GM12878 (cell line): Measurements from ENCODE around the gene LMAN1L. TPM values are rescaled to one million over a fixed set of nuclear protein-coding genes. Genes with fewer than 3 reads are reported as not detected.

Experiments
- CBX5 ChIP-seq: sonication (generic); IDR thresholded peaks from 2 replicates; pipeline ENCODE4 v1.6.1; 2016; ENCODE audit warnings: low read depth, moderate library complexity, mild to moderate bottlenecking, inconsistent platforms
- CREB1 ChIP-seq: IDR thresholded peaks from 2 replicates; pipeline ENCODE4 v1.6.1; 2012; ENCODE audit warnings: low read depth, mild to moderate bottlenecking, inconsistent platforms
- EZH2 ChIP-seq: IDR thresholded peaks from 2 replicates; pipeline ENCODE4 v1.6.1; 2012; ENCODE audit warnings: low read depth, mild to moderate bottlenecking, control low read depth, inconsistent platforms, low read length, borderline replicate concordance; ENCODE audit not compliant: control insufficient read depth
- FOXM1 ChIP-seq: IDR thresholded peaks from 2 replicates; pipeline ENCODE4 v1.6.1; 2012; ENCODE audit warnings: low read depth, mild to moderate bottlenecking, inconsistent platforms, low read length, moderate library complexity
- HDAC6 ChIP-seq: fragments of 200-600 bp; sonication (generic); IDR thresholded peaks from one replicate; pipeline ENCODE4 v1.8.0; 2017; ENCODE audit warnings: antibody characterized with exemption; ENCODE audit not compliant: unreplicated experiment
- IKZF2 ChIP-seq, 2 experiments: fragments of 450-650 bp; IDR thresholded peaks; 2 replicates each; pipeline ENCODE4 v1.6.1; 2017; ENCODE audit warnings: mild to moderate bottlenecking in 2 of 2, moderate library complexity in 2 of 2
- NFIC ChIP-seq: IDR thresholded peaks from 2 replicates; pipeline ENCODE4 v1.6.1; 2012; ENCODE audit warnings: low read depth, mild to moderate bottlenecking, inconsistent platforms, low read length, moderate library complexity
- PKNOX1 ChIP-seq: fragments of 450-650 bp; IDR thresholded peaks from 2 replicates; pipeline ENCODE4 v1.6.1; 2016; ENCODE audit warnings: mild to moderate bottlenecking
- PML ChIP-seq: IDR thresholded peaks from 2 replicates; pipeline ENCODE4 v1.6.1; 2012; ENCODE audit warnings: low read length, inconsistent platforms
- POLR2AphosphoS2 ChIP-seq: IDR thresholded peaks from 2 replicates; pipeline ENCODE4 v1.6.1; 2011; ENCODE audit warnings: low read depth, mild to moderate bottlenecking, low read length, improper control_type of control experiment, moderate library complexity
- POU2F2 ChIP-seq: IDR thresholded peaks from 3 replicates; pipeline ENCODE4 v1.6.1; 2011; ENCODE audit warnings: low read depth, mild to moderate bottlenecking, low read length, borderline replicate concordance
- RUNX3 ChIP-seq: IDR thresholded peaks from 2 replicates; pipeline ENCODE4 v1.6.1; 2012; ENCODE audit warnings: low read length, inconsistent platforms
- SREBF1 ChIP-seq: IDR thresholded peaks from 2 replicates; pipeline ENCODE4 v1.6.1; 2012; ENCODE audit warnings: mild to moderate bottlenecking, low read length
- TCF12 ChIP-seq: IDR thresholded peaks from 2 replicates; pipeline ENCODE4 v1.6.1; 2011; ENCODE audit warnings: low read depth, mild to moderate bottlenecking, low read length
- TCF7 ChIP-seq: IDR thresholded peaks from 2 replicates; pipeline ENCODE4 v1.6.1; 2014; ENCODE audit warnings: antibody characterized with exemption, borderline replicate concordance
- YY1 ChIP-seq: IDR thresholded peaks from 2 replicates; pipeline ENCODE4 v1.6.1; 2011; ENCODE audit warnings: low read depth, mild to moderate bottlenecking, low read length
- ZNF217 ChIP-seq: fragments of 450-650 bp; IDR thresholded peaks from 2 replicates; pipeline ENCODE4 v1.6.1; 2017; ENCODE audit warnings: antibody characterized with exemption, mild to moderate bottlenecking
- ZNF24 ChIP-seq: fragments of 450-650 bp; IDR thresholded peaks from 2 replicates; pipeline ENCODE4 v1.6.1; 2017; ENCODE audit warnings: antibody characterized with exemption, mild to moderate bottlenecking
- polyA plus RNA-seq, 11 experiments: library from polyadenylated mRNA; depleted of rRNA in 4 of 11; unstranded in 6 of 11; stranded (reverse) in 5 of 11; fragments of >200 nt; fragmentation: Nextera tagmentation in 4 of 11; fragmentation: Illumina TruSeq in 1 of 11; extraction: Ambion mirVana in 4 of 11; extraction: Trizol in 1 of 11; gene quantifications; 1 replicate in 1 of 11; 2 replicates in 10 of 11; pipeline versions ENCODE4 v1.2.1 to v1.2.3, GENCODE V29; 2011 to 2016; ENCODE audit warnings: inconsistent platforms in 2 of 11, missing spikeins in 2 of 11, low read depth in 1 of 11
- total RNA-seq, 4 experiments: library from RNA; depleted of rRNA in 3 of 4; stranded (reverse); fragments of >200 nt in 3 of 4; fragmentation: Illumina TruSeq in 1 of 4; extraction: Trizol in 1 of 4; gene quantifications; 2 replicates each; pipeline versions ENCODE4 v1.2.1 to v1.2.3, GENCODE V29; 2013 to 2021
- TF ChIP-seq, protein P1 (sequence below): fragments of 450-650 bp; conservative IDR thresholded peaks from 2 replicates; pipeline ENCODE4 v1.6.1; 2017; ENCODE audit warnings: mild to moderate bottlenecking, moderate library complexity
- TF ChIP-seq, protein P2 (sequence below): fragments of 450-650 bp; IDR thresholded peaks from 2 replicates; pipeline ENCODE4 v1.6.1; 2014; ENCODE audit warnings: mild to moderate bottlenecking
- TF ChIP-seq, protein P3 (sequence below): IDR thresholded peaks from 2 replicates; pipeline ENCODE4 v1.6.1; 2012; ENCODE audit warnings: low read length, inconsistent platforms

Gene LMAN1L
- total and polyA plus RNA-seq, 10 of the 15 experiments (the other 5 are each of a cell fraction or from before 2014, with no cell fraction given): not detected

GRCh38 chr15:74793135-74794028, 19.3 kb upstream of the LMAN1L start (continued):
- TF ChIP-seq PKNOX1 (0 out of 2 replicates have a peak, but pooled peaks have one; percentile 28), TCF12 (0 out of 2 replicates have a peak, but pooled peaks have one; percentile 28), ZNF24 (0 out of 2 replicates have a peak, but pooled peaks have one; percentile 1), POU2F2 (no peak), HDAC6 (no peak), FOXM1 (no peak), YY1 (0 out of 2 replicates have a peak, but pooled peaks have one; percentile 49), CBX5 (no peak), RUNX3 (no peak), EZH2 (no peak), ZNF217 (no peak), NFIC (no peak), POLR2AphosphoS2 (0 out of 2 replicates have a peak, but pooled peaks have one; percentile 24), IKZF2 (IDR thresholded peaks at IDR 0.05) (peak in 1 of 2 experiments; percentile 26; a peak in 1 of 4 replicates), TCF7 (no peak), CREB1 (no peak), PML (no peak), SREBF1 (no peak)
- TF ChIP-seq, protein P1, sequence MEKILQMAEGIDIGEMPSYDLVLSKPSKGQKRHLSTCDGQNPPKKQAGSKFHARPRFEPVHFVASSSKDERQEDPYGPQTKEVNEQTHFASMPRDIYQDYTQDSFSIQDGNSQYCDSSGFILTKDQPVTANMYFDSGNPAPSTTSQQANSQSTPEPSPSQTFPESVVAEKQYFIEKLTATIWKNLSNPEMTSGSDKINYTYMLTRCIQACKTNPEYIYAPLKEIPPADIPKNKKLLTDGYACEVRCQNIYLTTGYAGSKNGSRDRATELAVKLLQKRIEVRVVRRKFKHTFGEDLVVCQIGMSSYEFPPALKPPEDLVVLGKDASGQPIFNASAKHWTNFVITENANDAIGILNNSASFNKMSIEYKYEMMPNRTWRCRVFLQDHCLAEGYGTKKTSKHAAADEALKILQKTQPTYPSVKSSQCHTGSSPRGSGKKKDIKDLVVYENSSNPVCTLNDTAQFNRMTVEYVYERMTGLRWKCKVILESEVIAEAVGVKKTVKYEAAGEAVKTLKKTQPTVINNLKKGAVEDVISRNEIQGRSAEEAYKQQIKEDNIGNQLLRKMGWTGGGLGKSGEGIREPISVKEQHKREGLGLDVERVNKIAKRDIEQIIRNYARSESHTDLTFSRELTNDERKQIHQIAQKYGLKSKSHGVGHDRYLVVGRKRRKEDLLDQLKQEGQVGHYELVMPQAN: peak; percentile 43; the same call in 1 of the 2 replicates
- TF ChIP-seq, protein P2, sequence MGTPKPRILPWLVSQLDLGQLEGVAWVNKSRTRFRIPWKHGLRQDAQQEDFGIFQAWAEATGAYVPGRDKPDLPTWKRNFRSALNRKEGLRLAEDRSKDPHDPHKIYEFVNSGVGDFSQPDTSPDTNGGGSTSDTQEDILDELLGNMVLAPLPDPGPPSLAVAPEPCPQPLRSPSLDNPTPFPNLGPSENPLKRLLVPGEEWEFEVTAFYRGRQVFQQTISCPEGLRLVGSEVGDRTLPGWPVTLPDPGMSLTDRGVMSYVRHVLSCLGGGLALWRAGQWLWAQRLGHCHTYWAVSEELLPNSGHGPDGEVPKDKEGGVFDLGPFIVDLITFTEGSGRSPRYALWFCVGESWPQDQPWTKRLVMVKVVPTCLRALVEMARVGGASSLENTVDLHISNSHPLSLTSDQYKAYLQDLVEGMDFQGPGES: no peak
- TF ChIP-seq, protein P3, sequence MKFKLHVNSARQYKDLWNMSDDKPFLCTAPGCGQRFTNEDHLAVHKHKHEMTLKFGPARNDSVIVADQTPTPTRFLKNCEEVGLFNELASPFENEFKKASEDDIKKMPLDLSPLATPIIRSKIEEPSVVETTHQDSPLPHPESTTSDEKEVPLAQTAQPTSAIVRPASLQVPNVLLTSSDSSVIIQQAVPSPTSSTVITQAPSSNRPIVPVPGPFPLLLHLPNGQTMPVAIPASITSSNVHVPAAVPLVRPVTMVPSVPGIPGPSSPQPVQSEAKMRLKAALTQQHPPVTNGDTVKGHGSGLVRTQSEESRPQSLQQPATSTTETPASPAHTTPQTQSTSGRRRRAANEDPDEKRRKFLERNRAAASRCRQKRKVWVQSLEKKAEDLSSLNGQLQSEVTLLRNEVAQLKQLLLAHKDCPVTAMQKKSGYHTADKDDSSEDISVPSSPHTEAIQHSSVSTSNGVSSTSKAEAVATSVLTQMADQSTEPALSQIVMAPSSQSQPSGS: no peak
